ENCODE results near the gene NFAT5.

Gene NFAT5

GRCh38 chr16:69647020-69647419 lies 81.3 kb downstream of the NFAT5 start:
- DNase-seq = no peak

GRCh38 chr16:69651217-69651616 lies 85.5 kb downstream of the NFAT5 start:
- no peak for DNase-seq

GRCh38 chr16:69654280-69654931 lies 88.6 kb downstream of the NFAT5 start:
- no peak for DNase-seq

GRCh38 chr16:69660166-69660565 lies 94.4 kb downstream of the NFAT5 start:
- no peak for DNase-seq

- DNase-seq = no peak
Observed at GRCh38 chr16:69662901-69663300, 97.1 kb downstream of the NFAT5 start.

- no peak for DNase-seq
Observed at GRCh38 chr16:69663846-69664245, 98.1 kb downstream of the NFAT5 start.

- no peak for DNase-seq
Observed at GRCh38 chr16:69669577-69669976, 103.8 kb downstream of the NFAT5 start.

GRCh38 chr16:69672315-69672997 lies 106.7 kb downstream of the NFAT5 start:
- no peak for DNase-seq

- no peak for DNase-seq
Observed at GRCh38 chr16:69672998-69673713, 107.4 kb downstream of the NFAT5 start.

GRCh38 chr16:69680358-69680757 lies 114.6 kb downstream of the NFAT5 start:
- no peak for DNase-seq

GRCh38 chr16:69688589-69688988 lies 122.8 kb downstream of the NFAT5 start:
- DNase-seq = no peak

GRCh38 chr16:69691980-69692911 lies 126.5 kb downstream of the NFAT5 start:
- DNase-seq = no peak

- DNase-seq = no peak
Observed at GRCh38 chr16:69693916-69694315, 128.2 kb downstream of the NFAT5 start.

- no peak for DNase-seq
Observed at GRCh38 chr16:69698404-69698803, 132.6 kb downstream of the NFAT5 start.

- no peak for DNase-seq
Observed at GRCh38 chr16:69699915-69700314, 134.1 kb downstream of the NFAT5 start.

GRCh38 chr16:69701452-69701851 lies 135.7 kb downstream of the NFAT5 start:
- DNase-seq = no peak

- no peak for DNase-seq
Observed at GRCh38 chr16:69701866-69702265, 136.1 kb downstream of the NFAT5 start.

GRCh38 chr16:69703638-69704037 lies 137.9 kb downstream of the NFAT5 start:
- no peak for DNase-seq

GRCh38 chr16:69706256-69706974 lies 140.6 kb downstream of the NFAT5 start:
- no peak for DNase-seq

GRCh38 chr16:69706975-69707340 lies 141.2 kb downstream of the NFAT5 start:
- DNase-seq = no peak

- DNase-seq = no peak
Observed at GRCh38 chr16:69707920-69708683, 142.3 kb downstream of the NFAT5 start.

Measured in activated effector memory CD4-positive, alpha-beta T cell treated with anti-CD3 and anti-CD28 coated beads, Interleukin-2, amount 50 U/mL, for 16 hours (primary cell).